GDM1 (cell line): Measurements from ENCODE around the gene RPGRIP1L.
"Not testable (repeated sequence)": the region's sequence is repeated elsewhere in the genome, so short reads cannot be mapped to it uniquely, and the experiment has no call there.

ENCODE experiments used
- DNase-seq: peaks from one replicate; lab custom pipeline; 2025; lab: John Stamatoyannopoulos, UW

The RPGRIP1L gene

GRCh38 chr16:53712065-53712464 lies 8.4 kb upstream of the RPGRIP1L start:
- no peak for DNase-seq

- no peak for DNase-seq
Measured at GRCh38 chr16:53711390-53711789, 7.7 kb upstream of the RPGRIP1L start.

GRCh38 chr16:53708490-53708889 lies 4.8 kb upstream of the RPGRIP1L start:
- no peak for DNase-seq

GRCh38 chr16:53707671-53708070 lies 4.0 kb upstream of the RPGRIP1L start:
- no peak for DNase-seq

GRCh38 chr16:53704445-53704813 lies 770 bp upstream of the RPGRIP1L start:
- DNase-seq = no peak

GRCh38 chr16:53698271-53698670 lies 5.4 kb downstream of the RPGRIP1L start:
- not testable (repeated sequence) for DNase-seq

- DNase-seq = no peak
Measured at GRCh38 chr16:53695070-53695469, 8.6 kb downstream of the RPGRIP1L start.

- no peak for DNase-seq
Measured at GRCh38 chr16:53693320-53693719, 10.3 kb downstream of the RPGRIP1L start.

GRCh38 chr16:53692146-53692545 lies 11.5 kb downstream of the RPGRIP1L start:
- no peak for DNase-seq

GRCh38 chr16:53690771-53691170 lies 12.9 kb downstream of the RPGRIP1L start:
- no peak for DNase-seq

- DNase-seq = no peak
Measured at GRCh38 chr16:53689636-53690035, 14.0 kb downstream of the RPGRIP1L start.

GRCh38 chr16:53686710-53687109 lies 16.9 kb downstream of the RPGRIP1L start:
- no peak for DNase-seq

GRCh38 chr16:53685334-53685733 lies 18.3 kb downstream of the RPGRIP1L start:
- DNase-seq = not testable (repeated sequence)

- no peak for DNase-seq
Measured at GRCh38 chr16:53681354-53681753, 22.3 kb downstream of the RPGRIP1L start.

- DNase-seq = no peak
Measured at GRCh38 chr16:53680756-53681155, 22.9 kb downstream of the RPGRIP1L start.

GRCh38 chr16:53678756-53679343 lies 24.8 kb downstream of the RPGRIP1L start:
- no peak for DNase-seq

GRCh38 chr16:53678155-53678554 lies 25.5 kb downstream of the RPGRIP1L start:
- DNase-seq = no peak

GRCh38 chr16:53673189-53673588 lies 30.5 kb downstream of the RPGRIP1L start:
- DNase-seq = no peak

- DNase-seq = no peak
Measured at GRCh38 chr16:53672461-53672860, 31.2 kb downstream of the RPGRIP1L start.

GRCh38 chr16:53668869-53669268 lies 34.8 kb downstream of the RPGRIP1L start:
- no peak for DNase-seq

GRCh38 chr16:53666786-53667415 lies 36.8 kb downstream of the RPGRIP1L start:
- no peak for DNase-seq

- DNase-seq = no peak
Measured at GRCh38 chr16:53664724-53665345, 38.8 kb downstream of the RPGRIP1L start.

GRCh38 chr16:53662072-53662471 lies 41.6 kb downstream of the RPGRIP1L start:
- DNase-seq = no peak

- DNase-seq = no peak
Measured at GRCh38 chr16:53654946-53655345, 48.7 kb downstream of the RPGRIP1L start.
